ENCODE results near the gene FHAD1.

DNA sequence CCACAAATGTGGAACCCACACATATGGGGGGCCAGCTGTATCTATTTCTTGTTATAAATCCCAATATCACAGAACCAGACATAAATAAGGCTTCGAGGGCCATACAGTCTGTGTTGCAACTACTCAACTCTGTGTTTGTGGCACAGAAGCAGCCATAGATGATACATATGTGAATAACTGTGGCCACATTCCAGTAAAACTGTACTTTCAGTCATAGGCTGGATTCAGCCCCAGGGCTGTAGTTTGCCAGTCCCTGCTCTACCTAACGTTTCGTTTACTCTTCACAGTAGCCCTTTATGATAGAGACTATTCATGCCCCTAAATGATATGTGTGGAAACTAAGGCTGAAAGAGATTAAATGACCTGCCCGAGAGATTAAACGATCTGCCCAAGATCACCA is 48.7 kb downstream of the FHAD1 start:
- TF ChIP-seq CTCF (IDR thresholded peaks at IDR 0.05) (no peak), SIN3A (IDR thresholded peaks at IDR 0.05; ENCODE audit: borderline replicate concordance, low read depth, low read length) (no peak), POLR2AphosphoS5 (IDR thresholded peaks at IDR 0.05; ENCODE audit: low read depth, low read length) (no peak), FOXM1 (IDR thresholded peaks at IDR 0.05; ENCODE audit: low read depth) (no peak), EZH2phosphoT487 (IDR thresholded peaks at IDR 0.05; ENCODE audit: borderline replicate concordance, low read depth) (no peak), EP300 (IDR thresholded peaks at IDR 0.05; ENCODE audit: borderline replicate concordance in 1 of 2, low read depth in 1 of 2, low read length in 1 of 2) (no peak)

Data from SK-N-SH (cell line).